Measurements from ENCODE around the gene NHERF1. TPM values are rescaled to one million over a fixed set of nuclear protein-coding genes. Genes with fewer than 3 reads are reported as not detected.

NHERF1 gene
- total and polyA plus RNA-seq, 2 of the 13 experiments (the other 11 are each of a cell fraction or from before 2014, with no cell fraction given) = 169 to 269 TPM

GRCh38 chr17:74750327-74751069 lies 2.1 kb downstream of the NHERF1 start (continued):
- peak; percentile 84 for TF ChIP-seq GFI1 (CRISPR knock-in tag; IDR thresholded peaks at IDR 0.05; ENCODE audit: borderline replicate concordance)
- peak; percentile 93 for TF ChIP-seq BHLHE40 (IDR thresholded peaks at IDR 0.05; ENCODE audit: low read length)
- no peak for TF ChIP-seq NFATC3 (CRISPR knock-in tag; IDR thresholded peaks at IDR 0.05)
- peak; percentile 72; the same call in 1 of the 2 replicates for TF ChIP-seq TFDP2 (CRISPR knock-in tag; IDR thresholded peaks at IDR 0.05)
- TF ChIP-seq, protein P1, sequence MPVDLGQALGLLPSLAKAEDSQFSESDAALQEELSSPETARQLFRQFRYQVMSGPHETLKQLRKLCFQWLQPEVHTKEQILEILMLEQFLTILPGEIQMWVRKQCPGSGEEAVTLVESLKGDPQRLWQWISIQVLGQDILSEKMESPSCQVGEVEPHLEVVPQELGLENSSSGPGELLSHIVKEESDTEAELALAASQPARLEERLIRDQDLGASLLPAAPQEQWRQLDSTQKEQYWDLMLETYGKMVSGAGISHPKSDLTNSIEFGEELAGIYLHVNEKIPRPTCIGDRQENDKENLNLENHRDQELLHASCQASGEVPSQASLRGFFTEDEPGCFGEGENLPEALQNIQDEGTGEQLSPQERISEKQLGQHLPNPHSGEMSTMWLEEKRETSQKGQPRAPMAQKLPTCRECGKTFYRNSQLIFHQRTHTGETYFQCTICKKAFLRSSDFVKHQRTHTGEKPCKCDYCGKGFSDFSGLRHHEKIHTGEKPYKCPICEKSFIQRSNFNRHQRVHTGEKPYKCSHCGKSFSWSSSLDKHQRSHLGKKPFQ (CRISPR knock-in tag; IDR thresholded peaks at IDR 0.05; ENCODE audit: insufficient replicate concordance) = no peak
- TF ChIP-seq FOXA3 (CRISPR knock-in tag; IDR thresholded peaks at IDR 0.05) = peak; percentile 72
- TF ChIP-seq CEBPB (IDR thresholded peaks at IDR 0.05; ENCODE audit: borderline replicate concordance, low read depth, low read length) = no peak
- peak; percentile 22 for TF ChIP-seq JARID2 (CRISPR knock-in tag; IDR thresholded peaks at IDR 0.05; ENCODE audit: insufficient replicate concordance)
- TF ChIP-seq UBTF (CRISPR knock-in tag; IDR thresholded peaks at IDR 0.05) = peak; percentile 72
- peak; percentile 88; the same call in 1 of the 2 replicates for TF ChIP-seq AKAP8 (CRISPR knock-in tag; IDR thresholded peaks at IDR 0.05)
- no peak for TF ChIP-seq TMF1 (CRISPR knock-in tag; IDR thresholded peaks at IDR 0.05; ENCODE audit: low read depth)
- no peak; the same call in 1 of the 2 replicates for TF ChIP-seq ZNF484 (CRISPR knock-in tag; IDR thresholded peaks at IDR 0.05; ENCODE audit: borderline replicate concordance, low read depth)
- no peak for TF ChIP-seq ZNF646 (CRISPR knock-in tag; IDR thresholded peaks at IDR 0.05)
- peak; percentile 23; the same call in 1 of the 2 replicates for TF ChIP-seq ZFP36L2 (CRISPR knock-in tag; IDR thresholded peaks at IDR 0.05)
- TF ChIP-seq CBX1 (IDR thresholded peaks at IDR 0.05; ENCODE audit: low read depth) = no peak
- peak; percentile 53 for TF ChIP-seq TAF1 (CRISPR knock-in tag; IDR thresholded peaks at IDR 0.05)
- TF ChIP-seq ZIK1 (CRISPR knock-in tag; IDR thresholded peaks at IDR 0.05; ENCODE audit: borderline replicate concordance, low read depth) = no peak
- 0 out of 2 replicates have a peak, but pooled peaks have one; percentile 7 for TF ChIP-seq SMC3 (IDR thresholded peaks at IDR 0.05; ENCODE audit: low read length)
